Psoas muscle (tissue), 8 donors: Measurements from ENCODE around the gene PMIS2. TPM values are rescaled to one million over a fixed set of nuclear protein-coding genes. Genes with fewer than 3 reads are reported as not detected.

ENCODE experiments used
- ATAC-seq, 4 donors: fragments of 200-7000 bp; cut with Tn5 transposase; one replicate each; pipeline ENCODE4 v1.9.1; 2020; ENCODE audit warnings: moderate library complexity in 3 of 4, mild to moderate bottlenecking in 2 of 4
- DNase-seq, 2 donors: peaks; one replicate each; pipeline ENCODE4 v3.0.0-alpha.2; 2020
- H3K27ac ChIP-seq: fragments of 200-600 bp; one replicate; pipeline ENCODE4 v1.8.0; 2022
- H3K27me3 ChIP-seq, 3 donors: fragments of 200-600 bp in 1 of 3; one replicate each; pipeline versions ENCODE4 v1.6.1 to v1.8.0; 2013 to 2022; ENCODE audit warnings: low read length in 2 of 3, mild to moderate bottlenecking in 2 of 3, moderate library complexity in 1 of 3; ENCODE audit not compliant: insufficient read depth in 3 of 3
- H3K36me3 ChIP-seq, 2 donors: fragments of 200-600 bp in 1 of 2; one replicate each; pipeline versions ENCODE4 v1.6.1 to v1.8.0; 2013 to 2022; ENCODE audit warnings: low read depth in 1 of 2, mild to moderate bottlenecking in 1 of 2, moderate library complexity in 1 of 2; ENCODE audit not compliant: insufficient read depth in 1 of 2
- H3K4me1 ChIP-seq: fragments of 200-600 bp; one replicate; pipeline ENCODE4 v1.8.0; 2022
- H3K4me3 ChIP-seq: fragments of 200-600 bp; one replicate; pipeline ENCODE4 v1.8.0; 2022; ENCODE audit warnings: mild to moderate bottlenecking
- H3K9me3 ChIP-seq: fragments of 200-600 bp; one replicate; pipeline ENCODE4 v1.8.0; 2022
- CTCF ChIP-seq: fragments of 200-600 bp; IDR thresholded peaks from one replicate; pipeline ENCODE4 v1.8.0; 2022; ENCODE audit warnings: antibody characterized with exemption
- WGBS, 3 donors: extraction: QIAGEN DNeasy Blood & Tissue Kit; methylation state at CpG; one replicate each; pipeline versions ENCODE4 v1.1.6 to v1.1.7; 2013; 5-methylcytosine and 5-hydroxymethylcytosine counted together
- intact Hi-C, 2 donors: fragments of 100-400 bp; cut with DNase I; formaldehyde crosslinking; loops; one replicate each; pipeline versions ENCODE4 v1.11.0 to v1.14.2; 2022
- polyA plus RNA-seq, 3 donors: library from polyadenylated mRNA; stranded (reverse); fragments of 200-250 nt; gene quantifications; one replicate each; pipeline ENCODE4 v1.2.3, GENCODE V29; 2013
- total RNA-seq, 4 donors: library from RNA; stranded (reverse); fragmentation: NEBNext Ultra II Directional in 2 of 4; extraction: Animal tissue kit (Norgen Biotek cat#: 25700) in 2 of 4; gene quantifications; one replicate each; pipeline versions ENCODE4 v1.2.1 to v1.2.4, GENCODE V29; 2021 to 2023
- donor health status: healthy with polysubstance abuse.
- donor health status: DM: no; HTN: no; CAD: no; lungs with moderate emphysema.
- donor health status: Bipolar disorder and iron deficiency.
- donor health status: healthy.
- donor health status: DM: yes; HTN: yes; CAD: no.
- donor health status: DM: no; HTN: no; CAD: no.
- donor health status: DM: no; HTN: no; CAD: no.
- donor health status: DM: yes; HTN: yes; CAD: no.

PMIS2 gene
- total and polyA plus RNA-seq, 7 donors, result not detected

- no peaks in the 10 kb centered on the region for H3K36me3 ChIP-seq
- H3K4me1 ChIP-seq, result no peaks in the 10 kb centered on the region
- WGBS, 3 donors, result 44 to 52% (median 51%) methylated on average over 5 to 6 of the region's 6 CpGs
- no peak overlapping the region for H3K27ac ChIP-seq
- TF ChIP-seq CTCF, result no peak
- ATAC-seq (no peak), DNase-seq (no peak)
- no peak overlapping the region for H3K4me3 ChIP-seq
- H3K27me3 ChIP-seq, result peaks cover 0 to 47% (median 24%) of the 10 kb centered on the region in 3 donors
- H3K9me3 ChIP-seq, result no peaks in the 10 kb centered on the region
- intact Hi-C loops, result no loop called here
Measured at GRCh38 chr19:35560677-35561076, 25.3 kb upstream of the PMIS2 start.

GRCh38 chr19:35561436-35561835 is 24.5 kb upstream of the PMIS2 start:
- 61 to 73% (median 68%) methylated on average over 6 of the region's 6 CpGs for WGBS, 3 donors
- Histone ChIP-seq H3K27me3 (peaks cover 0 to 47% (median 24%) of the 10 kb centered on the region in 3 donors), H3K4me1 (no peaks in the 10 kb centered on the region), H3K36me3 (no peaks in the 10 kb centered on the region), H3K27ac (no peak overlapping the region), H3K9me3 (no peaks in the 10 kb centered on the region), H3K4me3 (no peak overlapping the region)
- DNase-seq, result no peak
- ATAC-seq, result no peak
- intact Hi-C loops, result no loop called here
- no peak for TF ChIP-seq CTCF

GRCh38 chr19:35562336-35562735 is 23.6 kb upstream of the PMIS2 start:
- no peaks in the 10 kb centered on the region for H3K9me3 ChIP-seq
- 41 to 50% (median 42%) methylated on average over 15 to 17 of the region's 17 CpGs for WGBS, 3 donors
- TF ChIP-seq CTCF, result no peak
- DNase-seq, result no peak
- H3K27me3 ChIP-seq, result peaks cover 0 to 47% (median 24%) of the 10 kb centered on the region in 3 donors
- no peak for ATAC-seq
- intact Hi-C loops, result no loop called here
- no peak overlapping the region for H3K4me3 ChIP-seq
- no peak overlapping the region for H3K27ac ChIP-seq
- H3K4me1 ChIP-seq, result no peaks in the 10 kb centered on the region
- H3K36me3 ChIP-seq, result no peaks in the 10 kb centered on the region

- H3K9me3 ChIP-seq, result no peaks in the 10 kb centered on the region
- no peak for ATAC-seq
- H3K27me3 ChIP-seq, result peaks cover 0 to 47% (median 24%) of the 10 kb centered on the region in 3 donors
- no peak for DNase-seq
- TF ChIP-seq CTCF, result no peak
- no peak overlapping the region for H3K27ac ChIP-seq
- no peaks in the 10 kb centered on the region for H3K4me1 ChIP-seq
- intact Hi-C loops, result no loop called here
- 51 to 59% (median 52%) methylated on average over 2 of the region's 2 CpGs for WGBS, 3 donors
- no peak overlapping the region for H3K4me3 ChIP-seq
- no peaks in the 10 kb centered on the region for H3K36me3 ChIP-seq
Measured at GRCh38 chr19:35562776-35563175, 23.2 kb upstream of the PMIS2 start.

- intact Hi-C loops, result no loop called here
Measured at GRCh38 chr19:35563207-35563829, 22.7 kb upstream of the PMIS2 start, which contains the start of gene ATP4A. Gene ATP4A (minus strand): TSS chr19:35563658. CDS start chr19:35563629, 29 bp downstream.

More at GRCh38 chr19:35563207-35563829, 22.7 kb upstream of the PMIS2 start, which contains the start of gene ATP4A:
- ATAC-seq (no peak), DNase-seq (no peak)
- H3K36me3 ChIP-seq, result no peaks in the 10 kb centered on the region
- 51 to 59% (median 59%) methylated on average over 15 of the region's 15 CpGs for WGBS, 3 donors
- H3K4me3 ChIP-seq, result no peak within 1 kb of the TSS
- peaks cover 0 to 43% (median 20%) of the 10 kb centered on the region in 3 donors for H3K27me3 ChIP-seq
- H3K9me3 ChIP-seq, result no peaks in the 10 kb centered on the region
- H3K27ac ChIP-seq, result no peak within 1 kb of the TSS
- TF ChIP-seq CTCF, result no peak
- H3K4me1 ChIP-seq, result no peaks in the 10 kb centered on the region
